H1 (cell line): ENCODE measurements around the gene OR14A2. TPM values are rescaled to one million over a fixed set of nuclear protein-coding genes. Genes with fewer than 3 reads are reported as not detected.

Experiments
- EGR1 ChIP-seq: IDR thresholded peaks from 2 replicates; pipeline ENCODE4 v1.6.1; 2011; ENCODE audit warnings: low read depth, low read length, borderline replicate concordance
- JUND ChIP-seq: IDR thresholded peaks from 2 replicates; pipeline ENCODE4 v1.6.1; 2011; ENCODE audit warnings: mild to moderate bottlenecking, improper control_type of control experiment, low read length
- polyA plus RNA-seq, 7 experiments: library from polyadenylated mRNA; depleted of rRNA in 3 of 7; stranded (reverse) in 5 of 7; unstranded in 2 of 7; fragments of >200 nt in 5 of 7; fragments of 200-250 nt in 2 of 7; gene quantifications; 1 replicate in 5 of 7; 2 replicates in 1 of 7; 4 replicates in 1 of 7; pipeline versions ENCODE4 v1.2.1 to v1.2.3, GENCODE V29; 2011 to 2013; ENCODE audit warnings: missing spikeins in 2 of 7, mixed read lengths in 2 of 7
- total RNA-seq: library from RNA; stranded (reverse); fragmentation: NEBNext Ultra II Directional; extraction: Animal tissue kit (Norgen Biotek cat#: 25700); gene quantifications from 2 replicates; pipeline ENCODE4 v1.2.1, GENCODE V29; 2021

The OR14A2 gene
- total and polyA plus RNA-seq, 2 of the 8 experiments (the other 6 are each of a cell fraction or from before 2014, with no cell fraction given) = not detected

DNA sequence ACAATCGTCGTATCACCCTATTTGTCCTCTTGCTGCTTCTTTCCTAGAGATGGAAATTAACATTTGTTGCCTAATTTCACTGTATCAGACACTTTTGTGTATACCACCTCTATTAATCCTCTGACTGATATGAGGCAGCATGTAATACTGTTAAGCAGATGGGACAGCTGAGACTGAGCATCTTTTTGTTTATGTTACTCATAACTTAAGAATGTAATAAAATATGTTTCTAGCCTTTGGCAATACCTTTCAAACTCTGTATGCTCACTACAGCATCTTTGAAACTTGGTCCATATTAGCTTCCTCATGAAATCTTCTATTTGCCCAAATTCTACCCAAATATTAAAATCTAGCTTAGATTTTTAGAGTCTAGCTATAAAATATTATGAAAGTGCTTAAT is 7.2 kb downstream of the OR14A2 start (continued):
- TF ChIP-seq EGR1 = no peak
- TF ChIP-seq JUND = no peak
